GM18508 (cell line): ENCODE results near the gene MYO1A.
A peak's percentile ranks its signal among the peaks of the same experiment; 100 is the strongest.
"Not testable (repeated sequence)": the region's sequence is repeated elsewhere in the genome, so short reads cannot be mapped to it uniquely, and the experiment has no call there.

Experiments
- ATAC-seq: cut with Tn5 transposase; IDR thresholded peaks from one replicate; pipeline ENCODE4 v1.9.1; 2021; ENCODE audit warnings: moderate number of reproducible peaks; ENCODE audit not compliant: insufficient read depth, unreplicated experiment

MYO1A gene

GRCh38 chr12:57087691-57088353 is 37.9 kb upstream of the MYO1A start:
- ATAC-seq, result no peak

GRCh38 chr12:57087010-57087690 is 37.2 kb upstream of the MYO1A start:
- no peak for ATAC-seq

- ATAC-seq, result no peak
Observed at GRCh38 chr12:57086493-57087009, 36.6 kb upstream of the MYO1A start.

- no peak for ATAC-seq
Observed at GRCh38 chr12:57085999-57086492, 36.1 kb upstream of the MYO1A start.

- no peak for ATAC-seq
Observed at GRCh38 chr12:57080855-57081254, 30.9 kb upstream of the MYO1A start.

GRCh38 chr12:57079821-57080220 is 29.9 kb upstream of the MYO1A start:
- no peak for ATAC-seq

GRCh38 chr12:57078519-57079404 is 28.8 kb upstream of the MYO1A start, which contains the start of gene NEMP1:
Gene NEMP1, minus strand, starts transcription at chr12:57078791. Its CDS starts 46 bp downstream, at chr12:57078745.
- ATAC-seq, result peak; percentile 92

- not testable (repeated sequence) for ATAC-seq
Observed at GRCh38 chr12:57073566-57074450, 23.9 kb upstream of the MYO1A start.

GRCh38 chr12:57072661-57073060 is 22.7 kb upstream of the MYO1A start:
- ATAC-seq, result no peak

GRCh38 chr12:57069523-57069922 is 19.6 kb upstream of the MYO1A start:
- ATAC-seq, result peak; percentile 77

GRCh38 chr12:57066245-57066644 is 16.3 kb upstream of the MYO1A start:
- ATAC-seq, result no peak

- ATAC-seq, result peak; percentile 71
Observed at GRCh38 chr12:57063991-57064685, 14.2 kb upstream of the MYO1A start.

- no peak for ATAC-seq
Observed at GRCh38 chr12:57058454-57058853, 8.5 kb upstream of the MYO1A start.

- ATAC-seq, result no peak
Observed at GRCh38 chr12:57057067-57057751, 7.3 kb upstream of the MYO1A start.

- no peak for ATAC-seq
Observed at GRCh38 chr12:57055824-57056223, 5.9 kb upstream of the MYO1A start.

GRCh38 chr12:57053901-57054300 is 4.0 kb upstream of the MYO1A start:
- not testable (repeated sequence) for ATAC-seq

GRCh38 chr12:57053146-57053545 is 3.2 kb upstream of the MYO1A start:
- ATAC-seq, result not testable (repeated sequence)

GRCh38 chr12:57051011-57051410 is 1.1 kb upstream of the MYO1A start:
- ATAC-seq, result no peak

- no peak for ATAC-seq
Observed at GRCh38 chr12:57049119-57049446, 846 bp downstream of the MYO1A start.
